Measurements from ENCODE around the gene FBXO17.
"Not testable (repeated sequence)": the region's sequence is repeated elsewhere in the genome, so short reads cannot be mapped to it uniquely, and the experiment has no call there.

FBXO17 gene

DNA sequence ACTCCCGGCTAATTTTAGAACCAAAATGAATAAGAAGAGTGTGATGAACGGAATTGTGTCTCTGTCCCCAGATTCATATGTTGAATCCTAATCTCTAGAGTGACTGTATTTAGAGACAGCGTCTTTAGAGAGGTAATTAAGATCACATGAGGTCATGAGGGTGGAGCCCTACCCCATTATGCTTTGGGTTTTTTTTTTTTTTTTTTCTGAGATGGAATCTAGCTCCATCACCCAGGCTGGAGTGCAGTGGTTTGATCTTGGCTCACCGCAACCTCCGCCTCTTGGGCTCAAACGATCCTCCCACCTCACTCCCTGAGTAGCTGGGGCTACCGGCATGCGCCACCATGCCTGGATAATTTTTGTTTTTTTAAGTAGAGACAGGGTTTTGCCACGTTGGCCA, 28.9 kb upstream of the FBXO17 start:
- no peak overlapping the region for H3K27ac ChIP-seq
- H3K4me2 ChIP-seq (ENCODE audit: low read length), result no peak overlapping the region
- no peaks in the 10 kb centered on the region for H3K79me2 ChIP-seq
- H2AFZ ChIP-seq, result no peak overlapping the region
- H3K4me3 ChIP-seq (ENCODE audit: low read depth, low read length), result no peak overlapping the region
- no peaks in the 10 kb centered on the region for H3K36me3 ChIP-seq (ENCODE audit: control insufficient read depth, insufficient read depth, low read length)
- no peaks in the 10 kb centered on the region for H3K4me1 ChIP-seq
- no peak overlapping the region for H3K9ac ChIP-seq
- no peaks in the 10 kb centered on the region for H3K27me3 ChIP-seq (ENCODE audit: control insufficient read depth, insufficient read depth, low read length)
- H3K9me3 ChIP-seq (ENCODE audit: control insufficient read depth, low read length), result no peaks in the 10 kb centered on the region
- TF ChIP-seq, protein P1, sequence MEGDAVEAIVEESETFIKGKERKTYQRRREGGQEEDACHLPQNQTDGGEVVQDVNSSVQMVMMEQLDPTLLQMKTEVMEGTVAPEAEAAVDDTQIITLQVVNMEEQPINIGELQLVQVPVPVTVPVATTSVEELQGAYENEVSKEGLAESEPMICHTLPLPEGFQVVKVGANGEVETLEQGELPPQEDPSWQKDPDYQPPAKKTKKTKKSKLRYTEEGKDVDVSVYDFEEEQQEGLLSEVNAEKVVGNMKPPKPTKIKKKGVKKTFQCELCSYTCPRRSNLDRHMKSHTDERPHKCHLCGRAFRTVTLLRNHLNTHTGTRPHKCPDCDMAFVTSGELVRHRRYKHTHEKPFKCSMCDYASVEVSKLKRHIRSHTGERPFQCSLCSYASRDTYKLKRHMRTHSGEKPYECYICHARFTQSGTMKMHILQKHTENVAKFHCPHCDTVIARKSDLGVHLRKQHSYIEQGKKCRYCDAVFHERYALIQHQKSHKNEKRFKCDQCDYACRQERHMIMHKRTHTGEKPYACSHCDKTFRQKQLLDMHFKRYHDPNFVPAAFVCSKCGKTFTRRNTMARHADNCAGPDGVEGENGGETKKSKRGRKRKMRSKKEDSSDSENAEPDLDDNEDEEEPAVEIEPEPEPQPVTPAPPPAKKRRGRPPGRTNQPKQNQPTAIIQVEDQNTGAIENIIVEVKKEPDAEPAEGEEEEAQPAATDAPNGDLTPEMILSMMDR (IDR thresholded peaks at IDR 0.05), result no peak

DNA sequence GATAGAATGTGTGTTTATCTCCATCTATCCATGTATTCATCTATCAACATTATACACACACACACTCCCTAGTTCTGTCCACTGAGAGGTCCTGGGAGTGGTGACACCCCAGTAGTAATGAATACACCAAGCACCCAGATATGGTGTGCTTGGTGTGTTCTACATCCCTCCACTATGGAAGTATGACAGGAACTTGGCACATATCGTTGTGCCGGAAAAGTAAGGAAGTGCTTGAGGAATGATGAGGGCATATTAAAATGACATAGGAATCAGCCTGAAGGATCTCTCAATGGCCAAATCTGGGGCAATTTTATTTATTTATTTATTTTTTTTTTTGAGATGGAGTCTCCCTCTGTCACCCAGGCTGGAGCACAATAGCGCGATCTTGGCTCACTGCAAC, 28.3 kb upstream of the FBXO17 start:
- Histone ChIP-seq H3K36me3 (ENCODE audit: control insufficient read depth, insufficient read depth, low read length) (no peaks in the 10 kb centered on the region), H3K4me3 (ENCODE audit: low read depth, low read length) (no peak overlapping the region), H3K4me1 (no peaks in the 10 kb centered on the region), H2AFZ (no peak overlapping the region), H3K9ac (no peak overlapping the region), H3K27me3 (ENCODE audit: control insufficient read depth, insufficient read depth, low read length) (no peaks in the 10 kb centered on the region), H3K27ac (no peak overlapping the region), H3K79me2 (no peaks in the 10 kb centered on the region), H3K9me3 (ENCODE audit: control insufficient read depth, low read length) (no peaks in the 10 kb centered on the region), H3K4me2 (ENCODE audit: low read length) (no peak overlapping the region)
- TF ChIP-seq, protein P1 (IDR thresholded peaks at IDR 0.05), result no peak

DNA sequence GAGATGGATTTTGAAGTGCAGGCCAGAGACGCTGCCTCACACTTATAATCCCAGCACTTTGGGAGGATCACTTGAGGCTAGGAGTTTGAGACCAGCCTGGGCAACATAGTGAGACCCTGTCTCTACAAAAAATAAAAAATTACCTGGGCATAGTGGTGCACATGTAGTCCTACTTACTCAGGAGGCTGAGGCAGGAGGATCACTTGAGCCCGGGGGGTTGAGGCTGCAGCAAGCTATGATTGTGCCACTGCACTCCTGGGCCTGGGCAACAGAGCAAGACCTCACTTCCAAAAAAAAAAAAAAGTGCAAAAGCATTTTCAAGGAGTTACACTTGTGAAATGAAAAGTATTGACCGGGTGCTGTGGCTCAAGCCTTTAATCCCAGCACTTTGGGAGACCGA, 27.6 kb upstream of the FBXO17 start:
- no peak overlapping the region for H3K27ac ChIP-seq
- H3K9ac ChIP-seq, result no peak overlapping the region
- no peaks in the 10 kb centered on the region for H3K36me3 ChIP-seq (ENCODE audit: control insufficient read depth, insufficient read depth, low read length)
- no peak overlapping the region for H3K4me2 ChIP-seq (ENCODE audit: low read length)
- H2AFZ ChIP-seq, result no peak overlapping the region
- no peaks in the 10 kb centered on the region for H3K9me3 ChIP-seq (ENCODE audit: control insufficient read depth, low read length)
- H3K27me3 ChIP-seq (ENCODE audit: control insufficient read depth, insufficient read depth, low read length), result no peaks in the 10 kb centered on the region
- no peaks in the 10 kb centered on the region for H3K79me2 ChIP-seq
- no peaks in the 10 kb centered on the region for H3K4me1 ChIP-seq
- no peak overlapping the region for H3K4me3 ChIP-seq (ENCODE audit: low read depth, low read length)
- TF ChIP-seq, protein P1 (IDR thresholded peaks at IDR 0.05), result no peak

DNA sequence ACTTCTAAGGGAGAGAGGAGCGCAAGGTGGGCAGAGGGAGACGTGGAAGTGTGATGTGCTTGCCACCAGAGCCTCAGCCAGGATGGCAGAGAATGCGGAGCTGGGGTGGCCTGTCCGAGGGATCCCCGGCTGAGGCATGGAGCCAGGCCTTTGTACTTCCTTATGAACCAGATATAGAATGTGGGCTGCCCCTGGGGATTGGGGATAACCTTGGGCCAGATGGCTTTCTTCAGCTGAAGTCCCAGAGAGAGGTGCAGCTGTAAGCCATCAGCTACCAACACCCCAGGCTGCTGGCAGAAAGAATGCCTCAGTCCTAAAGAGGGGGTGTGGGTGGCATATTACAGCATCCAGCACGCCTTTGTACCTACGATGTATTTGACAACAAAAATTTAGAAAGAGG, 25.5 kb upstream of the FBXO17 start:
- Histone ChIP-seq H2AFZ (no peak overlapping the region), H3K4me2 (ENCODE audit: low read length) (no peak overlapping the region), H3K27me3 (ENCODE audit: control insufficient read depth, insufficient read depth, low read length) (no peaks in the 10 kb centered on the region), H3K36me3 (ENCODE audit: control insufficient read depth, insufficient read depth, low read length) (no peaks in the 10 kb centered on the region), H3K9me3 (ENCODE audit: control insufficient read depth, low read length) (no peaks in the 10 kb centered on the region), H3K9ac (no peak overlapping the region), H3K4me3 (ENCODE audit: low read depth, low read length) (no peak overlapping the region), H3K27ac (no peak overlapping the region), H3K4me1 (no peaks in the 10 kb centered on the region), H3K79me2 (no peaks in the 10 kb centered on the region)
- TF ChIP-seq, protein P1 (IDR thresholded peaks at IDR 0.05), result no peak

DNA sequence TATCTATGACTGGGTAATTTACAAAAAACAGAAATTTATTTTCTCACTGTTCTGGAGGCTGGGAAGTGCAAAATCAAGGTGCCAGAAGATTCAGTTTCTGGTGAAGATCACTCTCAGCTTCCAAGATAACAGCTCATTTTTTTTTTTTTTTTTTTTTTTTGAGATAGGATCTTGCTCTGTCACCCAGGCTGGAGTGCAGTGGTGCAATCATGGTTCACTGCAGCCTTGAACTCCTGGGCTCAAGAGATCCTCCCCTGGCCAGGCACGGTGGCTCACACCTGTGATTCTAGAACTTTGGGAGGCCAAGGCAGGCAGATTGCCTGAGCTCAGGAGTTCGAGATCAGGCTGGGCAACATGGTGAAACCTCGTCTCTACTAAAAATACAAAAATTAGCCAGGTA, 22.0 kb upstream of the FBXO17 start:
- H3K79me2 ChIP-seq; H3K4me3 ChIP-seq (ENCODE audit: low read depth, low read length); H3K27ac ChIP-seq; H3K4me1 ChIP-seq; H3K36me3 ChIP-seq (ENCODE audit: control insufficient read depth, insufficient read depth, low read length); H3K9ac ChIP-seq; H3K27me3 ChIP-seq (ENCODE audit: control insufficient read depth, insufficient read depth, low read length); H3K9me3 ChIP-seq (ENCODE audit: control insufficient read depth, low read length); H3K4me2 ChIP-seq (ENCODE audit: low read length); H2AFZ ChIP-seq: not testable (repeated sequence)
